Measurements from ENCODE around the gene AUTS2.

- TF ChIP-seq CTCF (IDR thresholded peaks at IDR 0.05; ENCODE audit: low read depth, low read length, missing input control) (no peak), YY1 (IDR thresholded peaks at IDR 0.05) (no peak), ZBTB33 (IDR thresholded peaks at IDR 0.05) (no peak), HNF4G (IDR thresholded peaks at IDR 0.05) (no peak), NR2F2 (IDR thresholded peaks at IDR 0.05) (no peak), MAX (IDR thresholded peaks at IDR 0.05) (no peak), REST (IDR thresholded peaks at IDR 0.05) (no peak), TAF1 (conservative IDR thresholded peaks at IDR 0.05) (no peak)
Observed at GRCh38 chr7:70808876-70809275, 1210.6 kb downstream of the AUTS2 start.
